ENCODE measurements around the gene SLC38A4. TPM values are rescaled to one million over a fixed set of nuclear protein-coding genes. Genes with fewer than 3 reads are reported as not detected.

Gene SLC38A4
- total and polyA plus RNA-seq, 2 experiments from 2014 or later = 6.2 to 12.5 TPM

DNA sequence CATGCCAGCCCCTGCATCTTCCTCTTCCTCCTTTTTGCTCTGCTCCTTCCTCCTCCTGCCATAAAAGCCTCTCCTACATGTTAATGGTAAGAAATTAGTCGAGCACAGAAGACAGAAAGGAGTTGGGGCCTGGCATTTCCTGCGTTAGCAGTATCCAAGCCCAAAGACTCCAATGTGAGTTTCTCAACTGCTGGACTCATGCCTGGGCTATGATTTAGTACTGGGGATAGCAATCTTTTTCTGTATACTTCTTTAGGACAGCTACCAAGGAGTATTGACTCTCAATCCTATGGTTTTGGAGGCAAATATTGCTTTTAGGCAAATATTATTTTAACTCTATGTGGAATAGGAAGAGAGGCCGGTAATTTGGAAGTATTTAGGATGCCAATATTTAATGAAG is 18.0 kb upstream of the SLC38A4 start (continued):
- TF ChIP-seq, protein P1, sequence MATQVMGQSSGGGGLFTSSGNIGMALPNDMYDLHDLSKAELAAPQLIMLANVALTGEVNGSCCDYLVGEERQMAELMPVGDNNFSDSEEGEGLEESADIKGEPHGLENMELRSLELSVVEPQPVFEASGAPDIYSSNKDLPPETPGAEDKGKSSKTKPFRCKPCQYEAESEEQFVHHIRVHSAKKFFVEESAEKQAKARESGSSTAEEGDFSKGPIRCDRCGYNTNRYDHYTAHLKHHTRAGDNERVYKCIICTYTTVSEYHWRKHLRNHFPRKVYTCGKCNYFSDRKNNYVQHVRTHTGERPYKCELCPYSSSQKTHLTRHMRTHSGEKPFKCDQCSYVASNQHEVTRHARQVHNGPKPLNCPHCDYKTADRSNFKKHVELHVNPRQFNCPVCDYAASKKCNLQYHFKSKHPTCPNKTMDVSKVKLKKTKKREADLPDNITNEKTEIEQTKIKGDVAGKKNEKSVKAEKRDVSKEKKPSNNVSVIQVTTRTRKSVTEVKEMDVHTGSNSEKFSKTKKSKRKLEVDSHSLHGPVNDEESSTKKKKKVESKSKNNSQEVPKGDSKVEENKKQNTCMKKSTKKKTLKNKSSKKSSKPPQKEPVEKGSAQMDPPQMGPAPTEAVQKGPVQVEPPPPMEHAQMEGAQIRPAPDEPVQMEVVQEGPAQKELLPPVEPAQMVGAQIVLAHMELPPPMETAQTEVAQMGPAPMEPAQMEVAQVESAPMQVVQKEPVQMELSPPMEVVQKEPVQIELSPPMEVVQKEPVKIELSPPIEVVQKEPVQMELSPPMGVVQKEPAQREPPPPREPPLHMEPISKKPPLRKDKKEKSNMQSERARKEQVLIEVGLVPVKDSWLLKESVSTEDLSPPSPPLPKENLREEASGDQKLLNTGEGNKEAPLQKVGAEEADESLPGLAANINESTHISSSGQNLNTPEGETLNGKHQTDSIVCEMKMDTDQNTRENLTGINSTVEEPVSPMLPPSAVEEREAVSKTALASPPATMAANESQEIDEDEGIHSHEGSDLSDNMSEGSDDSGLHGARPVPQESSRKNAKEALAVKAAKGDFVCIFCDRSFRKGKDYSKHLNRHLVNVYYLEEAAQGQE (IDR thresholded peaks at IDR 0.05; ENCODE audit: unreplicated experiment) = no peak
- TF ChIP-seq ZNF114 (CRISPR knock-in tag; IDR thresholded peaks at IDR 0.05) = no peak
- TF ChIP-seq ZNF331 (CRISPR knock-in tag; IDR thresholded peaks at IDR 0.05; ENCODE audit: low read depth) = no peak
- TF ChIP-seq NANOG (IDR thresholded peaks at IDR 0.05; ENCODE audit: borderline replicate concordance) = no peak
- TF ChIP-seq, protein P2, sequence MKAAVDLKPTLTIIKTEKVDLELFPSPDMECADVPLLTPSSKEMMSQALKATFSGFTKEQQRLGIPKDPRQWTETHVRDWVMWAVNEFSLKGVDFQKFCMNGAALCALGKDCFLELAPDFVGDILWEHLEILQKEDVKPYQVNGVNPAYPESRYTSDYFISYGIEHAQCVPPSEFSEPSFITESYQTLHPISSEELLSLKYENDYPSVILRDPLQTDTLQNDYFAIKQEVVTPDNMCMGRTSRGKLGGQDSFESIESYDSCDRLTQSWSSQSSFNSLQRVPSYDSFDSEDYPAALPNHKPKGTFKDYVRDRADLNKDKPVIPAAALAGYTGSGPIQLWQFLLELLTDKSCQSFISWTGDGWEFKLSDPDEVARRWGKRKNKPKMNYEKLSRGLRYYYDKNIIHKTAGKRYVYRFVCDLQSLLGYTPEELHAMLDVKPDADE (IDR thresholded peaks at IDR 0.05) = no peak
- TF ChIP-seq STAT1 (IDR thresholded peaks at IDR 0.05; ENCODE audit: unreplicated experiment) = no peak

DNA sequence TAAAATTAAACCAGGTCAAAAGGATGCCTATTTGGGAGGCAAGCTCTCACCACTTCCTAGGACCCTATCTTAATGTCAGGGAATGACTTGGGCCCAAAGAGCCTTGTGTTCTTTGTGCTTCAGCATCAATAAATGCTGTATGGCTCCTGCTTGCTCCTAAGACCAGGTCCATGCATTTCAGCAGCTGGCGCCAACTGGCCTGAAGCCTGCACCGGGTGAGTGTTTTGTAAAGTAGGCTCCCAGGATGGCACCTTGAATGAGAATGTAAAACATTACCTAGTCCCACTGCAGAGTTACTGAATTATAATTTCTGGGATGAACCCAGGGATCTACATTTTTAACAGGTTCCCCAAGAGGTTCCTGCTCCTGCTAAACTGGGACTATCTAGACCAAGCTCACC is 16.1 kb upstream of the SLC38A4 start:
- H3K36me3 ChIP-seq (ENCODE audit: insufficient read depth) = no peaks in the 10 kb centered on the region
- Mint-ChIP-seq H3K4me1 (no peaks in the 10 kb centered on the region), H3K4me3 (no peak overlapping the region), H3K27me3 (ENCODE audit: insufficient read depth, low read depth, poor library complexity) (peaks cover 7% of the 10 kb centered on the region), H3K36me3 (ENCODE audit: low read depth) (no peaks in the 10 kb centered on the region), H3K27ac (no peak overlapping the region), H3K9me3 (no peaks in the 10 kb centered on the region; the same call in 1 of the 3 replicates)
- H3K4me1 ChIP-seq (ENCODE audit: insufficient read depth) = no peaks in the 10 kb centered on the region
- H3K27me3 ChIP-seq (ENCODE audit: insufficient read depth) = no peaks in the 10 kb centered on the region
- no peak for TF ChIP-seq JUNB (IDR thresholded peaks at IDR 0.05; ENCODE audit: unreplicated experiment)
- TF ChIP-seq, protein P3, sequence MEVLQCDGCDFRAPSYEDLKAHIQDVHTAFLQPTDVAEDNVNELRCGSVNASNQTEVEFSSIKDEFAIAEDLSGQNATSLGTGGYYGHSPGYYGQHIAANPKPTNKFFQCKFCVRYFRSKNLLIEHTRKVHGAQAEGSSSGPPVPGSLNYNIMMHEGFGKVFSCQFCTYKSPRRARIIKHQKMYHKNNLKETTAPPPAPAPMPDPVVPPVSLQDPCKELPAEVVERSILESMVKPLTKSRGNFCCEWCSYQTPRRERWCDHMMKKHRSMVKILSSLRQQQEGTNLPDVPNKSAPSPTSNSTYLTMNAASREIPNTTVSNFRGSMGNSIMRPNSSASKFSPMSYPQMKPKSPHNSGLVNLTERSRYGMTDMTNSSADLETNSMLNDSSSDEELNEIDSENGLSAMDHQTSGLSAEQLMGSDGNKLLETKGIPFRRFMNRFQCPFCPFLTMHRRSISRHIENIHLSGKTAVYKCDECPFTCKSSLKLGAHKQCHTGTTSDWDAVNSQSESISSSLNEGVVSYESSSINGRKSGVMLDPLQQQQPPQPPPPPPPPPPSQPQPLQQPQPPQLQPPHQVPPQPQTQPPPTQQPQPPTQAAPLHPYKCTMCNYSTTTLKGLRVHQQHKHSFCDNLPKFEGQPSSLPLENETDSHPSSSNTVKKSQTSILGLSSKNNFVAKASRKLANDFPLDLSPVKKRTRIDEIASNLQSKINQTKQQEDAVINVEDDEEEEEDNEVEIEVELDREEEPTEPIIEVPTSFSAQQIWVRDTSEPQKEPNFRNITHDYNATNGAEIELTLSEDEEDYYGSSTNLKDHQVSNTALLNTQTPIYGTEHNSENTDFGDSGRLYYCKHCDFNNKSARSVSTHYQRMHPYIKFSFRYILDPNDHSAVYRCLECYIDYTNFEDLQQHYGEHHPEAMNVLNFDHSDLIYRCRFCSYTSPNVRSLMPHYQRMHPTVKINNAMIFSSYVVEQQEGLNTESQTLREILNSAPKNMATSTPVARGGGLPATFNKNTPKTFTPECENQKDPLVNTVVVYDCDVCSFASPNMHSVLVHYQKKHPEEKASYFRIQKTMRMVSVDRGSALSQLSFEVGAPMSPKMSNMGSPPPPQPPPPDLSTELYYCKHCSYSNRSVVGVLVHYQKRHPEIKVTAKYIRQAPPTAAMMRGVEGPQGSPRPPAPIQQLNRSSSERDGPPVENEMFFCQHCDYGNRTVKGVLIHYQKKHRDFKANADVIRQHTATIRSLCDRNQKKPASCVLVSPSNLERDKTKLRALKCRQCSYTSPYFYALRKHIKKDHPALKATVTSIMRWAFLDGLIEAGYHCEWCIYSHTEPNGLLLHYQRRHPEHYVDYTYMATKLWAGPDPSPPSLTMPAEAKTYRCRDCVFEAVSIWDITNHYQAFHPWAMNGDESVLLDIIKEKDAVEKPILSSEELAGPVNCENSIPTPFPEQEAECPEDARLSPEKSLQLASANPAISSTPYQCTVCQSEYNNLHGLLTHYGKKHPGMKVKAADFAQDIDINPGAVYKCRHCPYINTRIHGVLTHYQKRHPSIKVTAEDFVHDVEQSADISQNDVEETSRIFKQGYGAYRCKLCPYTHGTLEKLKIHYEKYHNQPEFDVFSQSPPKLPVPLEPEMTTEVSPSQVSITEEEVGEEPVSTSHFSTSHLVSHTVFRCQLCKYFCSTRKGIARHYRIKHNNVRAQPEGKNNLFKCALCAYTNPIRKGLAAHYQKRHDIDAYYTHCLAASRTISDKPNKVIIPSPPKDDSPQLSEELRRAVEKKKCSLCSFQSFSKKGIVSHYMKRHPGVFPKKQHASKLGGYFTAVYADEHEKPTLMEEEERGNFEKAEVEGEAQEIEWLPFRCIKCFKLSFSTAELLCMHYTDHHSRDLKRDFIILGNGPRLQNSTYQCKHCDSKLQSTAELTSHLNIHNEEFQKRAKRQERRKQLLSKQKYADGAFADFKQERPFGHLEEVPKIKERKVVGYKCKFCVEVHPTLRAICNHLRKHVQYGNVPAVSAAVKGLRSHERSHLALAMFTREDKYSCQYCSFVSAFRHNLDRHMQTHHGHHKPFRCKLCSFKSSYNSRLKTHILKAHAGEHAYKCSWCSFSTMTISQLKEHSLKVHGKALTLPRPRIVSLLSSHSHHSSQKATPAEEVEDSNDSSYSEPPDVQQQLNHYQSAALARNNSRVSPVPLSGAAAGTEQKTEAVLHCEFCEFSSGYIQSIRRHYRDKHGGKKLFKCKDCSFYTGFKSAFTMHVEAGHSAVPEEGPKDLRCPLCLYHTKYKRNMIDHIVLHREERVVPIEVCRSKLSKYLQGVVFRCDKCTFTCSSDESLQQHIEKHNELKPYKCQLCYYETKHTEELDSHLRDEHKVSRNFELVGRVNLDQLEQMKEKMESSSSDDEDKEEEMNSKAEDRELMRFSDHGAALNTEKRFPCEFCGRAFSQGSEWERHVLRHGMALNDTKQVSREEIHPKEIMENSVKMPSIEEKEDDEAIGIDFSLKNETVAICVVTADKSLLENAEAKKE (CRISPR knock-in tag; IDR thresholded peaks at IDR 0.05) = no peak
- no peak for TF ChIP-seq ZNF331 (CRISPR knock-in tag; IDR thresholded peaks at IDR 0.05; ENCODE audit: low read depth)
- TF ChIP-seq EZH2phosphoT487 (IDR thresholded peaks at IDR 0.05; ENCODE audit: unreplicated experiment) = no peak
- TF ChIP-seq STAT1 (IDR thresholded peaks at IDR 0.05; ENCODE audit: unreplicated experiment) = no peak
- TF ChIP-seq ZNF114 (CRISPR knock-in tag; IDR thresholded peaks at IDR 0.05) = no peak
- TF ChIP-seq CREB1 (CRISPR knock-in tag; IDR thresholded peaks at IDR 0.05; ENCODE audit: low read depth) = no peak
- TF ChIP-seq EZH2 (IDR thresholded peaks at IDR 0.05; ENCODE audit: low read depth, unreplicated experiment) = no peak
- H3K4me2 ChIP-seq = no peak overlapping the region
- DNase-seq (ENCODE audit: low spot score) (no peak), ATAC-seq (no peak)
- no peak overlapping the region for H3K27ac ChIP-seq (ENCODE audit: low read depth)
- H3K4me3 ChIP-seq = no peak overlapping the region
- H4K20me1 ChIP-seq (replicated peaks; ENCODE audit: insufficient read depth) = no peaks in the 10 kb centered on the region
- no peaks in the 10 kb centered on the region for H3F3A ChIP-seq (replicated peaks; ENCODE audit: low read depth)
- peaks cover 6% of the 10 kb centered on the region for H3K9me2 ChIP-seq (ENCODE audit: insufficient read depth)
- no peaks in the 10 kb centered on the region for H3K79me2 ChIP-seq (replicated peaks; ENCODE audit: insufficient read depth)
- H2AFZ ChIP-seq = no peak overlapping the region
